CD4-positive, alpha-beta T cell treated with Interleukin-6 at 100 ng/mL for 8 hours (primary cell): Measurements from ENCODE around the gene SUN2.
A peak's percentile ranks its signal among the peaks of the same experiment; 100 is the strongest.

Source experiments
- DNase-seq: peaks from one replicate; pipeline ENCODE4 v3.0.0-alpha.2; 2020; ENCODE audit warnings: mixed read lengths, low spot score

The SUN2 gene

GRCh38 chr22:38751422-38752346, 4.1 kb downstream of the SUN2 start:
- DNase-seq, result peak; percentile 87

GRCh38 chr22:38751066-38751421, 4.8 kb downstream of the SUN2 start:
- no peak for DNase-seq

DNA sequence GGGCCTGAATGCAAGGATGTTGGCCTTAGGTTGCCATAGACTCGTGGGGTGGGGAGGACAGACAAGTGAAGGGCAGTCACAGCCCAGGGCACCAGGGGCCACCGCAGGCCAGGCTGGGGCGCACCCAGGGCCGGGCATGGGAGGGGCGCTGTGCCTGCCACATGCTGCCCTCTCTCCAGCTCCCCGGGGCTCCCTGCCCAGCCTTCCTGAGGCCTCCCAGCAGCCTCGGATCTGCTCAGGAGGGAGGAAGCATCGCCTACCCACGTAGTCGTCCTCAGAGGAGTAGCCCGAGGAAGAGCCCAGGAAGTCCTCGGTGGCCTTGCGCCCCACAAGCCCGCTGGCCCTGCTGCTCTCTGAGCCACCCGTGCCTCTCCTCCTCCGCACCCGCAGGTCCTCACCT, 5.2 kb downstream of the SUN2 start:
- no peak for DNase-seq

DNA sequence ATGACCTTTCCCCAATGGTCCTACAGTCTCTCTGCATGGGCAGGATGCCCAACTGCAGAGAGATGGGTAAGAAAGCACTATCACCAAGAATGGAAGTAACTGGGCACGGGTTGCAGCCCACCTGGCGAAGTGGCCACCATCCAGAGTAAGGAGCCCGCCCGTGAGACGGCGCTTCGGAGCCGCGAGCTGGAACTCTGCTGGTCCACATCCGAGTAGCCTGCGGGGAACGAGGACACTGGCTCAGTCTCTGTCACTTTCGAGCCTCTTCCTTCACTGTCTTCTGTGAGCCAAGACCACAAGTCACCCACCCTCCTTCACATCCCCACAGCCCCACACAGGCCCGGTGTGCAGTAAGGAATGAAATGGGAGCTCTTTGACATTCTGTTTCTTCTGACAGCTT, 5.7 kb downstream of the SUN2 start:
- DNase-seq, result no peak

DNA sequence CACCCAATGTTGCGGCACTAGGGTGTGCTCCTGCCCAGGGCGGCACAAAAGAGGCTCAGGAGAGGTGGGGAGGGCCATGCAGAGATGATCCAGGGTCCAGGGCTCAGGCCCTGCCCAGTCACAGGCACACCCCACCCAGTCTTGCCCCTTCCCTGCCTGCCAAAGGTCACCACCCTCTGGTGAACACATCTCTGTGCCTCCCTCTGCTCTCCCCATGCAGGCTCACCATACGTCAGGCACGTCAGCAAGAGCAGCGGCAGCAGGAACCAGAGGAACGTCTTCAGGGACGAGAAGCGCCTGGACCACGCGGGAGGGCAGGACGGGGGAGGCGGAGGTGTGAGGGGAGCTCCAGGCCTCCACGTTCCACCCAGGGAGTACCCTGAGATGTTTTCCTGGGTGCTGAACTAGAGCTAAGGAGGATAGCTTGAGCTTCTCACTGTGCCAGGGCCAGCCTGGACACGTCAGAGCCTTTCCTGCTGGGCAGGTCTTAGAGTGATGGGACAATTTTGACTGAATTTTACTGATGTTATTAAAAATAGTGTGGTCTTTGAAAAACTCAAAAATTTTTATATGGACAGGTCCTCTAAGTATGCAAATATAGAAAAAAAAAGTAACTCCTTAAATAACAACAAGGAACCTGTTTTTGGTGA, 7.2 kb downstream of the SUN2 start:
- no peak for DNase-seq

- no peak for DNase-seq
These were observed 9.9 kb downstream of the SUN2 start for GRCh38 chr22:38745676-38746460.

DNA sequence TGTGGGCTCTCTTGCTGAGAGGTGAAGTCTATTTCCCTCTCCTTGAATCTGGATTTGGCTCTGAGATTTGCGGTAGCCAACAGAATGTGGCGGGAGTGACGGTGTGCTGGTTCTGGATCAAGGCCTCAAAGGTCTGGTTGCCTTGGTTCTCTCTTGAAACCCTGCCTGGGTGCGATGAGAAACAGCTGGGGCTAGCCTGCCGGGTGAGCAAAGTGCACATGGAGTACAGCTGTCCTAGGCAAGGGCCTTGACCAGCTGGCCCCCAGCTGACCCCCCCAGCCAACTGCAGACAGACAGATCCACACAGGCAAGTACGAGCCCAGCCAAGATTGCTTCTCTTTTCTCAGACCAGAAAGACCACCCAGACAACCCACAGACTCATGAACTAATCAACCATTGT, 10.8 kb downstream of the SUN2 start:
- no peak for DNase-seq

- no peak for DNase-seq
These were observed 13.4 kb downstream of the SUN2 start for GRCh38 chr22:38742176-38742942.

DNA sequence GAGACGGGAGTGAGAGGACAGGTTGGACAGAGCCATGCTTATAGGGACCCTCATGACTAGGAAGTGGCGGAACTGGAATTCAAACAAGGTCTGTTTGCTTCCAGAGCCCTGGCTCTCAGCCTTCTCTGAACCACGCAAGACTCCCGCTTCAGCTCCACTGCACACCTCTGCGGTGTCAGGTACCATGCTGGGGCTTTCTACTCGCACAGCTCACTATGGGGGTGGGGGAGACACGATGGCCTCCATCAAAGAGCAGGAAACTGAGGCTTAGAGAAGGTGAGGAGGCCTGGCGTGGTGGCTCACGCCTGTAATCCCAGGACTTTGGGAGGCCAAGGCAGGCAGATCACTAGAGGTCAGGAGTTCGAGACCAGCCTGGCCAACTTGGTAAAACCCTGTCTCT, 14.2 kb downstream of the SUN2 start:
- DNase-seq, result no peak

- DNase-seq, result no peak
These were observed 14.6 kb downstream of the SUN2 start for GRCh38 chr22:38741166-38741565.

GRCh38 chr22:38740754-38741153, 15.0 kb downstream of the SUN2 start:
- DNase-seq, result no peak

DNA sequence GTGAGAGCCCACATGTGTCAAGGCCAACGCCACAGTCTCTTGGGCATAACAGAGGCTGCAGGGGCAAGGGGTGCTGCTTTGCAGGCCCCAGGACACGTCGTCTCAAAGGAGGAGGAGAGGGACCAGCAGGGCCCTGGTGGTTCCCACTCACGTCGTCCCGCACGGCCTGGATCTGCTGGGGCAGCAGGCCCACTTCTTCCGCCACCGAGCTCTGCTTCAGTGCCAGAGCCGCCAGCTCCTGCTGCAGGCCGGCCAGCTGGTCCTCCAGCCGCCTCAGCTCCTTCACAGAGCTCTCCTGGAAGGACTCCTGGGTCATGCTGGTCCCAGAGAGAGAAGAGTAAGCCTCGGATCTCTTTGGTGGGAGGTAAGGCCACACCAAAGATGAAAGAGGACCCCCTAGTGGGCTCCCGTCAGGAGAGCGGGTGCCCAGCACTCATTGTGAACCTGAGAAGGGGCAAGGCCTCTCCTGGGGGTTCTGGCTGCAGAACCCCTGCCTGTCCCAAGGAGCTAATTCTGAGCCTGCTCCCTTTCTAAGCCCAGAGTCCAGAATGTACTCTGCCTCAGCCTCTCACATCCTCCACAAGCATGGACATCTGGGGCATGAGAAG, 15.6 kb downstream of the SUN2 start:
- no peak for DNase-seq

- no peak for DNase-seq
These were observed 16.3 kb downstream of the SUN2 start for GRCh38 chr22:38739300-38740055.

DNA sequence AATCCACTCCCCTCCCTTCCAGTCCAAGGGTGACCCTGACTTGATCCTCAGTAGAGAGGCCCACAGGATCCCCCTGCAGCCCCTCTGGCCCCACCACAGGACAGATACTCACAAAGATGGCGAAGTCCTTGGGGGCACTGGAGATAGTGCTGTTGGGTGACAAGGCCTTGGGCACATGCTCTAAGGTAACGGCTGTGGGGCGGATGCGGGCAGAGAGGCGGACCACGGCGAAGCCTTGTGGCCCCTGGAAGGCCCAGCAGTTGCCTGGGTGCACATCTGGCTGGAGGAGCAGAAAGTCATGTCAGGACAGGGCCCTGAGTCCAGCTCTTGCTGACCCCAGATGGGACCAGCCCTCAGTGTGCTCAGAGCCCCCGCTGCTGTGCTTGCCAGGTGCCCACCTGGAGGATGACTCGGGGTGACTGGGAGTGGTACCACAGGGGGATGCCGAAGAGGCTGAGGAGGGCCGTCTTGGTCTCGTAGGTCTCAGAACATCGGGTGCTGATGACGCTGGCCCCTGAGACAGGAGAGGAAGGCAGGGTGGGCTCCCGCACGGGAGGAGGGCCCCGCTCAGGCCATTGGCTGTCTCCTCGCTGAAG, 17.2 kb downstream of the SUN2 start:
- DNase-seq, result no peak

DNA sequence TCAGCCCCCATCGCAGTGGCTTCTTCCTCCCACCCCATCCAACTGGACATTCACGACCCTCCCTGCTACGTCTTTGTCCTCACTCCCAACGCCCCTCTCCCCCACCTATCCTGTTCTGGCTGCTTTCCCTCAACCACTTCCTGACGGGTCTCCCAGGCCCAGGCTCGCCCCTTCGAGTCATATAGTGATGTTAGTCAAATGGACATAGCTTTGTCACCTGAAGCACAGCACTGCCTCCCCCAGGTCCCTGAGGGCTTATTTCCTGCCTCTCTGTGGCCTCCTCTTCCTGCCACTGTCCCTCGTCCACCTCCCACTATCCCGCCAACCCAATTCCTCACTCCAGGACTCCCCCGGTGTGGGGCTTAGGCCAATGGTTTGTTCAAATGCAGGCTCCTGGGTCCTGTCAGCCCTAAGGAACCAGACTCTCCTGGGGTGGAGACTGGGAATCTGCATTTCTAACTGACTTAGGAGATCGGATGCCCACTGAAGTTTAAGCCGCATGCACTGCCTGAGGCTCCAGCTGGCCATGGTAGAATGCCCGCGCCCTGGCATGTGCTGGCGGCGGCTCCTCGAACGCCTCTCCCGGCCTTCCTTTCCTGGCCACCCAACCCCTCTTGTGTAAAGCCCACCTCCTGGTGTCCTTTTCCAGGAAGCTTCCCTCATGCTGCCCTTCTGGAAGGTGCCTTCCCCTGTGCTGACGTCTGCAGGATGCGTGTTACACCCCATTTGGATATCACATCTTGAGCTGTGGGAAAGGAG, 18.3 kb downstream of the SUN2 start:
- DNase-seq, result no peak

- no peak for DNase-seq
These were observed 19.6 kb downstream of the SUN2 start for GRCh38 chr22:38736257-38736570.

DNA sequence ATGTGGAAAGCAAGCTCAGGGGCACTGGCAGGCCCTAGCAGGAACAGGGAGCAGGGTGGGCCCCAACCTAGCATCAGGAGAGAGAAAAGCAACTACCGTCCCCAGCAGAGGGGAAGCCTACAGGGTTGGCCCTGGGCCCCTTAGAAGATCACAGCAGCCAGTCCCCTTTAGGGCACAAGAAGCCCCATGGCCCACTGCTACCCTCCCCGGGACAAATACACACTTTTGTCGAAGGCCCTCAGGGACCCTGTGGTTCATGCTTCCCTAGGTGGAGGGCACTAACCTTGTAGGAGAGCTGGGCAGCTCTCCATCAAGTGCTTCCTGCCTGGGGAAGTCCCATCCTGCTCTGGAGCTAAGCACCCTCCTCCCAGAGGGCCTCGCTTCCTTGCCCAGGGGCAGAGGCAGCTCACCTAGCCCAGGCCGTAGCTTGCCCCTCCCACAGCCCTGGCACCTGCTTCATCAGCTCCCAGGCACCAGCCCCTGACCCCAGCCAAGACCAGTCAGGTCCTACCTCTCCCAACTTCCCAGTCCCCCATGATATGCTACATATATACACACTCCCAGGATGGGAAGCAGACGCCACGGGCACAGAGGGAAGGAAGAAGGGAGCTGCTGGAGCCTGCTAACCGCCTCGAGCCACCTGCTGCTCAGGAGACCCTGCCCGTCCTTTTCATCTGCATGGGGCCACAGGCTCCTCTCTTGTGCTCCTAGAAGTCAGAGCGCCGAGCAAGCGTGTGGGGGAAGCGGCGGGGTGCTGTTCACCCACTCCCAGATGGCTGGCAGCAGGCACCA, 20.1 kb downstream of the SUN2 start:
- no peak for DNase-seq

- no peak for DNase-seq
These were observed 20.7 kb downstream of the SUN2 start for GRCh38 chr22:38735126-38735464.

- no peak for DNase-seq
These were observed 21.2 kb downstream of the SUN2 start for GRCh38 chr22:38734421-38735100.
